Lung (tissue), 12 donors: ENCODE results near the gene LYPD6. TPM values are rescaled to one million over a fixed set of nuclear protein-coding genes. Genes with fewer than 3 reads are reported as not detected.

Experiments used
- ATAC-seq: fragments of 200-7000 bp; cut with Tn5 transposase; one replicate; pipeline ENCODE4 v1.9.1; 2020; ENCODE audit warnings: moderate number of reproducible peaks; ENCODE audit not compliant: insufficient read depth, low FRiP score
- DNase-seq, 3 donors: peaks; one replicate each; pipeline ENCODE4 v3.0.0-alpha.2; 2013 to 2017
- H3K27ac ChIP-seq, 2 donors: one replicate each; pipeline ENCODE4 v1.5.1; 2013; ENCODE audit warnings: mild to moderate bottlenecking in 2 of 2, moderate library complexity in 2 of 2, control low read depth in 1 of 2, inconsistent platforms in 1 of 2, low read depth in 1 of 2, low read length in 1 of 2
- H3K27me3 ChIP-seq, 3 donors: one replicate each; pipeline ENCODE4 v1.5.1; 2013; ENCODE audit warnings: low read length in 2 of 3; ENCODE audit not compliant: control insufficient read depth in 3 of 3, insufficient read depth in 3 of 3
- H3K36me3 ChIP-seq, 4 donors: one replicate each; pipeline ENCODE4 v1.5.1; 2013; ENCODE audit warnings: low read length in 4 of 4, mild to moderate bottlenecking in 1 of 4, moderate library complexity in 1 of 4; ENCODE audit not compliant: control insufficient read depth in 4 of 4, insufficient read depth in 4 of 4
- H3K4me1 ChIP-seq, 5 donors: one replicate each; pipeline ENCODE4 v1.5.1; 2013; ENCODE audit warnings: low read length in 5 of 5, mild to moderate bottlenecking in 2 of 5, moderate library complexity in 1 of 5; ENCODE audit not compliant: control insufficient read depth in 5 of 5, insufficient read depth in 5 of 5
- H3K4me3 ChIP-seq: one replicate; pipeline ENCODE4 v1.5.1; 2013; ENCODE audit warnings: mild to moderate bottlenecking, control low read depth, moderate library complexity
- H3K9ac ChIP-seq, 2 donors: one replicate each; pipeline ENCODE4 v1.5.1; 2013; ENCODE audit warnings: low read length in 2 of 2, control low read depth in 1 of 2; ENCODE audit not compliant: insufficient read depth in 1 of 2
- H3K9me3 ChIP-seq, 4 donors: one replicate each; pipeline ENCODE4 v1.5.1; 2013; ENCODE audit warnings: low read length in 3 of 4, mild to moderate bottlenecking in 1 of 4, moderate library complexity in 1 of 4; ENCODE audit not compliant: control insufficient read depth in 4 of 4, insufficient read depth in 3 of 4
- WGBS, 2 donors: extraction: QIAGEN DNeasy Blood & Tissue Kit; methylation state at CpG; one replicate each; pipeline ENCODE4 v1.1.7; 2013; 5-methylcytosine and 5-hydroxymethylcytosine counted together
- polyA plus RNA-seq, 2 donors: library from polyadenylated mRNA; stranded (reverse); fragments of 200-250 nt; gene quantifications; one replicate each; pipeline ENCODE4 v1.2.1, GENCODE V29; 2013
- total RNA-seq, 2 donors: library from RNA; depleted of rRNA in 1 of 2; stranded (reverse); fragments of >200 nt in 1 of 2; gene quantifications; one replicate each; pipeline ENCODE4 v1.2.1, GENCODE V29; 2014 to 2021
- TF ChIP-seq, protein P1 (sequence below): IDR thresholded peaks from 2 replicates; pipeline ENCODE4 v1.5.1; 2012; ENCODE audit warnings: mild to moderate bottlenecking; ENCODE audit errors: control extremely low read depth, extremely low read depth
- donor health status: control.
- donor health status: control.
- donor health status: Bipolar disorder and iron deficiency.
- donor health status: healthy.
- donor health status: DM: yes; HTN: yes; CAD: no.

Gene LYPD6
- total and polyA plus RNA-seq, 4 donors = 0.16 to 6.3 (median 0.48) TPM

DNA sequence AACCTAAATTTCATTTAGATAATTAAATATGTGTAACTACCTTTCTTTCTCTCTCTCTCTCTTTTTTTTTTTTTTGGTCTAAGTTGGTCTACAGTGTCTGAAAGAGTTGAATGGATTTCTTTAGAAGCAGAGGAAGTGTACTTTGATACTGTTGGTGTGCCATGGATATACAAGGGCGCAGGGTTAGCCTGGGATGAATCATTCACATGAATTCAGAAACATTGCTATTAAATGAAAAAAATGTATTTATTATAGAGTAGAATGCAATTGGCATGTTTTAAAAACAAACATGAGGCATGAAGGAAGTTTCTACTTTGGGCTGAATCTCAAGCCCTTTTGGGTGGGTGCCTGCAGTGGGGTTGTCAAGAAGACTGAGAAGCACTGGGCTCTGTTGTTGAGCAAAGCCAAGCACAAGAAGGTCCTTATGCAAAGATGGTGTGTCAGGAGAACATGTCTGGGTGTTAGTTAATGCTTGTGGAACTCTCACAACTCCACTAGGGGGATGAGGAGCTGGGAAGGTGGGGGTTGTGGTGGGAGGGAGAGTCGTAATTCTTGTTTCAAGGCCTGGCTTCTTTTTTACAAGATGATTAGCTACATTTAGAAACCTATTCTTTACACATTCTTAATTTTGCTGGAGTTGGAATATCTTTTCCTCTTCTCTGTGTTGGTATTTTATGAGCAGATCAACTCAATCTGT, 57.9 kb downstream of the LYPD6 start:
- no peak for DNase-seq
- ATAC-seq = no peak
- TF ChIP-seq, protein P1, sequence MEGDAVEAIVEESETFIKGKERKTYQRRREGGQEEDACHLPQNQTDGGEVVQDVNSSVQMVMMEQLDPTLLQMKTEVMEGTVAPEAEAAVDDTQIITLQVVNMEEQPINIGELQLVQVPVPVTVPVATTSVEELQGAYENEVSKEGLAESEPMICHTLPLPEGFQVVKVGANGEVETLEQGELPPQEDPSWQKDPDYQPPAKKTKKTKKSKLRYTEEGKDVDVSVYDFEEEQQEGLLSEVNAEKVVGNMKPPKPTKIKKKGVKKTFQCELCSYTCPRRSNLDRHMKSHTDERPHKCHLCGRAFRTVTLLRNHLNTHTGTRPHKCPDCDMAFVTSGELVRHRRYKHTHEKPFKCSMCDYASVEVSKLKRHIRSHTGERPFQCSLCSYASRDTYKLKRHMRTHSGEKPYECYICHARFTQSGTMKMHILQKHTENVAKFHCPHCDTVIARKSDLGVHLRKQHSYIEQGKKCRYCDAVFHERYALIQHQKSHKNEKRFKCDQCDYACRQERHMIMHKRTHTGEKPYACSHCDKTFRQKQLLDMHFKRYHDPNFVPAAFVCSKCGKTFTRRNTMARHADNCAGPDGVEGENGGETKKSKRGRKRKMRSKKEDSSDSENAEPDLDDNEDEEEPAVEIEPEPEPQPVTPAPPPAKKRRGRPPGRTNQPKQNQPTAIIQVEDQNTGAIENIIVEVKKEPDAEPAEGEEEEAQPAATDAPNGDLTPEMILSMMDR = no peak
- Histone ChIP-seq H3K4me3 (no peak overlapping the region), H3K4me1 (peaks cover 0 to 12% (median 0%) of the 10 kb centered on the region in 5 donors), H3K36me3 (no peaks in the 10 kb centered on the region), H3K9ac (no peak overlapping the region), H3K9me3 (no peaks in the 10 kb centered on the region), H3K27ac (no peak overlapping the region), H3K27me3 (no peaks in the 10 kb centered on the region)
- 64 to 68% methylated on average over 2 of the region's 2 CpGs for WGBS, 2 donors

DNA sequence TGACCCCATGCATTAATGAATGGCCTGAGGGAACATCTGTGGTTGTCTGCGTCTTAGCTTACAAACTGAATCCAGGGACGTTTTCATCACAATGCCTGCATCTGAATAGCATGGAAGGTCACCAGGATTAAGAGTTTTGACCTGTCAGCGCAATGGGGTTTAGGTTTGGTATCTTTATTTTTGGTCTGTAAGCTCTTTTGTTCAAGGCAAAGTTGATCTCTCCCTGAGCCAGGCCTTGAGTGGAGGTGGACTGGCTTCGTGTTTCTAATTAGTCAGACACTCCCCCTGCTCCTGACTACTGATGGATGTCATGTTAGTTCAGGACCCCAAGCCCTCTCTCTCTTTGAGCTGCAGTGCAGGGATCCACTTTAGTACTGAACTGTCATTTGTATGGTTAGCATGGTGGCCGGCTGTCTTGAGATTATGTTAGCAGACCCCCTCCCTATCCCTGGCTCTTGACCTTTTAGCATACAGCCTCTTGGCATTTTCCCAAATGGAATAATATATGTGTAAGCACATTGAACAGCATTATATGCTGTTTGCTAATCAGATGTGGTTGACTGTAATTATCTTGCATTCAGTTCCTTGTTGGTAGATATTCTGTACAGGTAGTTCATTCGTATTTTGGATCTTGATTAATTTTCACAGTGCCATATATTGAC, 59.2 kb downstream of the LYPD6 start:
- ATAC-seq = no peak
- Histone ChIP-seq H3K36me3 (peaks cover 0 to 5% (median 0%) of the 10 kb centered on the region in 4 donors), H3K9ac (no peak overlapping the region), H3K9me3 (no peaks in the 10 kb centered on the region), H3K4me3 (no peak overlapping the region), H3K27me3 (no peaks in the 10 kb centered on the region), H3K27ac (no peak overlapping the region), H3K4me1 (peaks cover 0 to 9% (median 0%) of the 10 kb centered on the region in 5 donors)
- 85 to 89% methylated on average over 6 of the region's 6 CpGs for WGBS, 2 donors
- DNase-seq = no peak
- TF ChIP-seq, protein P1 = no peak

DNA sequence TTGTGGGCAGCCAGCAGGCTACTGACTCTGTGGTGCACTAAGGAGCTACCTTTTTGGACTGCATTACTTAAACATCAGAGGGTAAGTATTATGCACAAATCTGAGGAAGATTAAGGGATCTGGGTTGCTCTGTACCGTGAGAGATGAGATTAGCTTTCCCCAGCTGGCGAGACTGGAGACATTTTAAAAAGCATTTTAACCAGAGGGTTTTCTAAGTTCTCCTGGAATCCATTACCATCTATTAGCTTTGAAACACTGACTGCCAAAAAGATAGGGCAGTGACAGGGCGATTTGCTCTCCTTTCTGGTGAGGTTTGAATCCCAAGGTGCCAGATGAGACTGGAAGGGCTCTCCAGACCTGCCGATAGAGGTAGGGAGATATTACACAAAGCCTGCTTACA, 63.2 kb downstream of the LYPD6 start:
- DNase-seq = no peak
- 89 to 91% methylated on average over 4 of the region's 4 CpGs for WGBS, 2 donors
- Histone ChIP-seq H3K4me1 (peaks cover 0 to 1% (median 0%) of the 10 kb centered on the region in 5 donors), H3K4me3 (no peak overlapping the region), H3K36me3 (peaks cover 0 to 5% (median 0%) of the 10 kb centered on the region in 4 donors), H3K27ac (no peak overlapping the region), H3K9ac (no peak overlapping the region), H3K27me3 (peaks cover 0 to 3% (median 0%) of the 10 kb centered on the region in 3 donors), H3K9me3 (no peaks in the 10 kb centered on the region)
- ATAC-seq = no peak
- TF ChIP-seq, protein P1 = no peak
